ENCODE measurements around the gene RBMS1. TPM values are rescaled to one million over a fixed set of nuclear protein-coding genes. Genes with fewer than 3 reads are reported as not detected.

Gene RBMS1
- total RNA-seq, 1 donor from 2014 or later = 93.3 TPM

- TF ChIP-seq POLR2AphosphoS5 (IDR thresholded peaks at IDR 0.05; ENCODE audit: insufficient read depth in 1 of 2, low read depth in 1 of 2) (no peak), CTCF (IDR thresholded peaks at IDR 0.05) (no peak), POLR2A (IDR thresholded peaks at IDR 0.05) (no peak)
- intact Hi-C loops (cut with DNase I) = no loop called here
- Histone ChIP-seq H3K4me1 (peaks cover 37% of the 10 kb centered on the region), H3K36me3 (peaks cover 0 to 22% of the 10 kb centered on the region in 2 donors), H3K9me3 (no peaks in the 10 kb centered on the region), H3K27ac (no peak overlapping the region), H3K4me3 (no peak overlapping the region), H3K27me3 (no peaks in the 10 kb centered on the region)
- DNase-seq (ENCODE audit: extremely low spot score in 2 of 2) = no peak
Measured at GRCh38 chr2:160289126-160289525, 204.5 kb downstream of the RBMS1 start.

GRCh38 chr2:160288324-160288723, 205.3 kb downstream of the RBMS1 start:
- H3K4me1 ChIP-seq = peaks cover 32% of the 10 kb centered on the region
- no peaks in the 10 kb centered on the region for H3K27me3 ChIP-seq
- DNase-seq (ENCODE audit: extremely low spot score in 2 of 2) = no peak
- no peak for TF ChIP-seq CTCF (IDR thresholded peaks at IDR 0.05)
- no peak for TF ChIP-seq POLR2AphosphoS5 (IDR thresholded peaks at IDR 0.05; ENCODE audit: insufficient read depth in 1 of 2, low read depth in 1 of 2)
- no peak for TF ChIP-seq POLR2A (IDR thresholded peaks at IDR 0.05)
- no peak overlapping the region for H3K4me3 ChIP-seq
- peaks cover 0 to 24% of the 10 kb centered on the region in 2 donors for H3K36me3 ChIP-seq
- no peak overlapping the region for H3K27ac ChIP-seq
- intact Hi-C loops (cut with DNase I) = no loop called here
- H3K9me3 ChIP-seq = no peaks in the 10 kb centered on the region

DNA sequence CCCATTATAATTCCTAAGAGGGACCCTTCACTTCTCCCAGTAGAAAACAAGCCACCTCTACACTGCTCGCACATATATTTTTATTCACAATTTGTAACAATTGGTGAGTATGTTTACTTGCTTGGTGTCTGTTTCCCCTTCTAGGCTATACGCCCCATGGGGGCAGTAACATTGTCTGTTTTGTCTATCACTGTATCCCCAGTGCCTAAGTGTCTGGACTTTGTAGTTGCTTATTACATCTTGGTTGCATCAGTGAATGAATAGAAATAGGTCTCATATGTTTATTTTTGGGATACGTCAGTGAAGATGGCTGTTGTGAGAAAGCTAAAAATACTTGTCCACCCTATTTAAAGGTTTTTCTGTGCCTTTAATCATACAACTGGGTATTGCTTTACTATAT, 206.1 kb downstream of the RBMS1 start:
- Histone ChIP-seq H3K4me1 (peaks cover 28% of the 10 kb centered on the region), H3K4me3 (no peak overlapping the region), H3K27me3 (no peaks in the 10 kb centered on the region), H3K36me3 (peaks cover 0 to 24% of the 10 kb centered on the region in 2 donors), H3K27ac (no peak overlapping the region), H3K9me3 (no peaks in the 10 kb centered on the region)
- no peak for TF ChIP-seq POLR2A (IDR thresholded peaks at IDR 0.05)
- no peak for DNase-seq (ENCODE audit: extremely low spot score in 2 of 2)
- intact Hi-C loops (cut with DNase I) = no loop called here

DNA sequence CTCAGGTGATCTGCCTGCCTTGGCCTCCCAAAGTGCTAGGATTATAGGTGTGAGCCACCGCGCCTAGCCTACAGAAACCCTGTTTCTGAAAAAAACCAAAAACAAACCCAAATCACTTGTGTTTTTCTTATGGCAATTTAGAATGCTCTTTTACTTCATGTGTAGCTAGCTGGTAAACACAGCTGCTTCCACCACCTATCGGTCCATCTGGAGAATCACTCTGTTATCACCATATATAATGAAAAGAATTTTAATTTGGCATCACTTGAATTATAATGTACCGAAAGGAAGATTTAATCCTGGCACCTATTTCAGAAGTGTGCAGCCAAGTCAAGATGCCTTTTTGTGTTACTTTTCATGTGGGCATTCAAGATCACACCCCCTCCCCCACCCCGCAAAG, 207.1 kb downstream of the RBMS1 start:
- TF ChIP-seq POLR2AphosphoS5 (IDR thresholded peaks at IDR 0.05; ENCODE audit: insufficient read depth in 1 of 2, low read depth in 1 of 2) = peak in 1 of 2 donors; percentile 1
- TF ChIP-seq POLR2A (IDR thresholded peaks at IDR 0.05) = no peak
- no peak overlapping the region for H3K27ac ChIP-seq
- H3K27me3 ChIP-seq = no peaks in the 10 kb centered on the region
- peaks cover 23% of the 10 kb centered on the region for H3K4me1 ChIP-seq
- peaks cover 0 to 24% of the 10 kb centered on the region in 2 donors for H3K36me3 ChIP-seq
- intact Hi-C loops (cut with DNase I) = no loop called here
- no peak for DNase-seq (ENCODE audit: extremely low spot score in 2 of 2)
- H3K4me3 ChIP-seq = no peak overlapping the region
- H3K9me3 ChIP-seq = no peaks in the 10 kb centered on the region

DNA sequence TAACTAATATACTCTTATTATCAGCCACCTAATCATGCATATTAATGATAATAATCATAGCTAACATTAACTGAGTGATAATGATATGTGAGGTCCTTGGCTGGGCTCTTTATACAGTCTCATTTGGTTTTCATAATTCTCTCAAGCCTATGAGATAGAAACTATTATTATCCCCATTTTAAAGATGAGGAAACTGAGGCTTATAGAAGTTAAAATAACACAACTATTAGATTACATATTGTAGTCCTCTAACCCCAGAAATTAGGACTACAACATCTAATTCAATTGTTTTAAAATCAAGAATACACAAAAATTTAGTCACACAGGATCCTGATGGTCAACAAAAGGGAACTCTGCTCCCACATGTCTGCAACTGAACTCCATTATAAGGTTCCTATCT, 209.9 kb downstream of the RBMS1 start:
- H3K36me3 ChIP-seq = peaks cover 0 to 28% of the 10 kb centered on the region in 2 donors
- TF ChIP-seq CTCF (IDR thresholded peaks at IDR 0.05) = no peak
- no peak for TF ChIP-seq POLR2AphosphoS5 (IDR thresholded peaks at IDR 0.05; ENCODE audit: insufficient read depth in 1 of 2, low read depth in 1 of 2)
- no peak for TF ChIP-seq POLR2A (IDR thresholded peaks at IDR 0.05)
- H3K27me3 ChIP-seq = no peaks in the 10 kb centered on the region

DNA sequence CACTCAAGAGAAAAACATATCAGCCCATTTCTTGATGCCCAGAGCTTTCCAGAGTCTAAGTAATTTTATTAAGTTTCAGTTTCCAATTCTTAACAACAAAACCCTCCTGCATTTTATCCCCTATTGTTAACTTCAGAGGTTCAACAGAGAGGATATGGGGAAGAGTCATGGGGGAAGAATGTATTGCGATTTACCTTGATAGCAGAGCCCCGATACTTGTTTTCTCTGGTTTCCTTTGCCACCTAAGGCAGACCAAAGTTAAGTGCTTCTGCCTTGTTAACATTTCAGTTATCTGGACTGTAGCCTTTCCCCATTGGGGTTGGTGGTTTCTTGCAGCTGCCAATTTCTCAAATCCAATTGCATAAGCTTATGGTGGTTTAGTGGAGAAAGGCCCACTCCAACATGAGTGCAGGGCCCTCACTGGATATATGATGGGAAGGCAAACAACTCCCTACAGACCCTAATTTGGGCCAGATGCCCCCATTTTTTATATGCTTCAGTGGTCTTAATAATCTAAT, 211.5 kb downstream of the RBMS1 start:
- H3K4me1 ChIP-seq = peaks cover 14% of the 10 kb centered on the region
- no peaks in the 10 kb centered on the region for H3K9me3 ChIP-seq
- H3K4me3 ChIP-seq = no peak overlapping the region
- peaks cover 0 to 40% of the 10 kb centered on the region in 2 donors for H3K36me3 ChIP-seq
- no peaks in the 10 kb centered on the region for H3K27me3 ChIP-seq
- intact Hi-C loops (cut with DNase I) = no loop called here
- no peak for TF ChIP-seq POLR2AphosphoS5 (IDR thresholded peaks at IDR 0.05; ENCODE audit: insufficient read depth in 1 of 2, low read depth in 1 of 2)
- TF ChIP-seq POLR2A (IDR thresholded peaks at IDR 0.05) = no peak
- no peak for TF ChIP-seq CTCF (IDR thresholded peaks at IDR 0.05)
- no peak for DNase-seq (ENCODE audit: extremely low spot score in 2 of 2)
- no peak overlapping the region for H3K27ac ChIP-seq

More for the DNA sequence above, 209.9 kb downstream of the RBMS1 start:
- Histone ChIP-seq H3K9me3 (no peaks in the 10 kb centered on the region), H3K4me1 (peaks cover 19% of the 10 kb centered on the region), H3K27ac (no peak overlapping the region), H3K4me3 (no peak overlapping the region)
- DNase-seq (ENCODE audit: extremely low spot score in 2 of 2) = no peak
- intact Hi-C loops (cut with DNase I) = no loop called here

Measured in vagina (tissue), 2 donors.